GM18867 (cell line): ENCODE data around the gene TGFB1I1.
A peak's percentile ranks its signal among the peaks of the same experiment; 100 is the strongest.
"Not testable (repeated sequence)": the region's sequence is repeated elsewhere in the genome, so short reads cannot be mapped to it uniquely, and the experiment has no call there.

Experiments
- ATAC-seq: cut with Tn5 transposase; IDR thresholded peaks from one replicate; pipeline ENCODE4 v1.9.1; 2021; ENCODE audit warnings: mild to moderate bottlenecking, moderate library complexity; ENCODE audit not compliant: unreplicated experiment

The TGFB1I1 gene

DNA sequence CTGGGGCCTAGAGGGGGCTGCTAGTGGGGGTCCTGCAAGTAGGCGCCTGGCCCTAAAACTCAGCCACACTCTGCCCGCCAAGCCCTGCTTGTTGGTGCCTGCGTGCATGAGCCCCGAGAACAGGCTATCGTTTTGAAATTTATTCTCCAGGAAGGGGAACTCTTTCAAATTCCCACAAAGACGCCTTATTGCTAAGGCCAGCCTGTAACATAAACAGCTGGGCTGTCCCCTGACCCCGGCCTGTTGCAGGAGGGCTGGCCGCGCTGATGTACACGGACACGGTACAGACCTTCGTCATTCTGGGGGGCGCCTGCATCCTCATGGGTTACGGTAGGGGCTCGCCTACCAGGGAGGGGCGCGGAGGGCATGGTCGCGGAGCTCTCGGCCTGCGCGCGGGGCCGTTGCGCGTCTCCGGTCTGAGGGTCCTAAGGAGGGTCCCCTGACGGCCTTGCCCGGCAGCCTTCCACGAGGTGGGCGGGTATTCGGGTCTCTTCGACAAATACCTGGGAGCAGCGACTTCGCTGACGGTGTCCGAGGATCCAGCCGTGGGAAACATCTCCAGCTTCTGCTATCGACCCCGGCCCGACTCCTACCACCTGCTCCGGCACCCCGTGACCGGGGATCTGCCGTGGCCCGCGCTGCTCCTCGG, 15.2 kb downstream of the TGFB1I1 start:
- no peak for ATAC-seq

DNA sequence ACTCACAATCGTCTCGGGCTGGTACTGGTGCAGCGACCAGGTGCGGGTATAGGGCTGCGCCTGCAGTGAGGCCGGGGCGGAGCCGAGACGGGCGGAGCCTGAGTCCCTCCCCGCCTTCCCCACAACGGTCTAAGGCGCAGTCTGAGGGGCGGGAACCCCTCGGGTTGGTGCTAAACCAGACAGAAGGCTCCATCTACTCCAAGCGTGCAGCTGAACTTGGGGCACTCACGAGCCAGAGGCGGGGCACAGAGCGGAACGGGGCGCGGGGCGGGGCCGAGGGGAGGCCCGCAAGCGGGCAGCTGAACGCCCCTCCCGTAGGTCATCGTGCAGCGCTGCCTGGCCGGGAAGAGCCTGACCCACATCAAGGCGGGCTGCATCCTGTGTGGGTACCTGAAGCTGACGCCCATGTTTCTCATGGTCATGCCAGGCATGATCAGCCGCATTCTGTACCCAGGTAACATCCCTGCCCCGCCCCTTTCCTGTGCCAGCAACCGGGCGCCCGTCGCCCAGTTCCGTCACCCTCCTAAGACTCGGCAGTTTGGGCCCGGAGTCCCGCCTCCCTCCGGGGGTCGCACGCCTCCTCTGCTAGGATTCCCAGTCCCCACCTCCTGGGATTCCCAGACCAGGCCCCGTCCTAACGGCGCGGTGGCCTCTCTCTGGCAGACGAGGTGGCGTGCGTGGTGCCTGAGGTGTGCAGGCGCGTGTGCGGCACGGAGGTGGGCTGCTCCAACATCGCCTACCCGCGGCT, 15.9 kb downstream of the TGFB1I1 start:
- ATAC-seq, result peak; percentile 85

DNA sequence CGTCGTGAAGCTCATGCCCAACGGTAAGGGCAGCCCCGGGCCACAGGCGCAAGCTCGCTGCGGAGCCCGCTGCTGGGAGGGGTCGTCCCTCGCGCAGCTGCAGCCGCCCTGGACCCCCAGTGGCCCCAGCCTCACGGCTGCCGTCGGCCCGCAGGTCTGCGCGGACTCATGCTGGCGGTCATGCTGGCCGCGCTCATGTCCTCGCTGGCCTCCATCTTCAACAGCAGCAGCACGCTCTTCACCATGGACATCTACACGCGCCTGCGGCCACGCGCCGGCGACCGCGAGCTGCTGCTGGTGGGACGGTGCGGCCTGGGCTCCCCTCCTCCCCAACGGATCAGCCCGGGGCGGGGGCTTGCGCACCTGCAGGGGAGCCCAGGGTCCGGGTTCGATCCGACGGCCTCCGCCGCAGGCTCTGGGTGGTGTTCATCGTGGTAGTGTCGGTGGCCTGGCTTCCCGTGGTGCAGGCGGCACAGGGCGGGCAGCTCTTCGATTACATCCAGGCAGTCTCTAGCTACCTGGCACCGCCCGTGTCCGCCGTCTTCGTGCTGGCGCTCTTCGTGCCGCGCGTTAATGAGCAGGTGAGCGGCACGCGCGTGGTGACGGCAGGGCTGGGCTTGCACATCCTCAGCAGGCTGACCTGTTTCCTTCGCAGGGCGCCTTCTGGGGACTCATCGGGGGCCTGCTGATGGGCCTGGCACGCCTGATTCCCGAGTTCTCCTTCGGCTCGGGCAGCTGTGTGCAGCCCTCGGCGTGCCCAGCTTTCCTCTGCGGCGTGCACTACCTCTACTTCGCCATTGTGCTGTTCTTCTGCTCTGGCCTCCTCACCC, 16.7 kb downstream of the TGFB1I1 start:
- no peak for ATAC-seq

GRCh38 chr16:31489298-31489564, 17.3 kb downstream of the TGFB1I1 start:
- no peak for ATAC-seq

DNA sequence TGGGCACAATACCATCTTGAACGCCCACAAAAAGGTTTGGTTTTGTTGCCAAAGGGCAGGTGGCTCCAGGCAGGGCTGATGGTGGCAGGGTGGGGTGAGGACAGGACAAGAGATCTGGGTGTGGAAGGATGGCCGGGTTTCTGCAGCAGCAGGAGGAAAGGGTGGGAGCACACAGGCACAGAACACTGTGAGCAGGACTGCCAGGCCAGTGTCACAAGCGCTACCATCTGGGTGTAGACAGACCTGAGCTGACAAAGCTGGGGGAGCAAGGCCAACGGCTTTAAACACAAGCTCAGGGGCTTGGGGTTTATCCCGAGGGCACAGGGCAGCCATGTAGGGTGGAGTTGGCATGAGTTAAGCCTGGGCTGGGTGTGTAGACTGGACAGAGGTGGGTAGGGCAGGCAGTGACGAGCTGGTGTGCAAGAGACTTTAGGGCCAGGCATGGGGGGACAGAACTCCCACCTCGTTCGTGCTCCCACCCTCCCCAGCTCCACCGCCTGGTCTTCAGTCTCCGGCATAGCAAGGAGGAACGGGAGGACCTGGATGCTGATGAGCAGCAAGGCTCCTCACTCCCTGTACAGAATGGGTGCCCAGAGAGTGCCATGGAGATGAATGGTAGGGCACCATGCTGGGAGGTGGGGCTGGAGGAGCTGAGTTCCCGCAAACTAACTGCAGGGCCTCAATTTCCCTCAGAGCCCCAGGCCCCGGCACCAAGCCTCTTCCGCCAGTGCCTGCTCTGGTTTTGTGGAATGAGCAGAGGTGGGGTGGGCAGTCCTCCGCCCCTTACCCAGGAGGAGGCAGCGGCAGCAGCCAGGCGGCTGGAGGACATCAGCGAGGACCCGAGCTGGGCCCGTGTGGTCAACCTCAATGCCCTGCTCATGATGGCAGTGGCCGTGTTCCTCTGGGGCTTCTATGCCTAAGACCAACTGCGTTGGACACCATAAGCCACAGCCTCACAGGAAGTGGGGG, 17.9 kb downstream of the TGFB1I1 start:
- ATAC-seq, result no peak

DNA sequence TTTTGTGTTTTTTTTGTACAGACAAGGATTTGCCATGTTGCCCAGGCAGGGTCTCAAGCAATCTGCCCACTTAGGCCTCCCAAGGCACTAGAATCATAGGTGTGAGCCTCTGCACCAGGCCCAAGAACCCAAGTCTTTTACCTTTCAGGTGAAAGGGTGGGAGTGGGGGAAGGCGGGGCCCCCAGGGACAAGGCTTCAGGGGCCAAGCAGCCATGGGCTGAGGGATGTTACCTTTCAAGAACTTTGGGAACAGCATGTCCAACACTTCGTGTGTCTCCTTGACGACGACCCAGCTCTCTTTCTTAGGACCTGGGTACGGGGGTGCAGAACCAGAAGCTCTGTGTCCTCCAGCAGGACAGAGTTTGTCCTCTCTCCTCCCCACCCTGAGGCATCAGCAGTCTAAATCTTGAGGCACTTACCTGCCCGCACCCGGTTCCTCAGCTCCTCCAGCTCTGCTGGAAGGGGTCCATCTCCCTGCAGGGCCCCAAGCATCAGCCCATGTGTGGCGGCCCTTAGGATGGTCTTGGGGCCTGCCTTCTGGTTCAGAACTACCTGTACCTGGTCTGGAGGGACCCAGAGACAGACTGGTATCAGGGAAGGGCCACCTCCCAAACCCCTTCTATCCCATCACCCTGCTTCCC, 19.9 kb downstream of the TGFB1I1 start:
- no peak for ATAC-seq

DNA sequence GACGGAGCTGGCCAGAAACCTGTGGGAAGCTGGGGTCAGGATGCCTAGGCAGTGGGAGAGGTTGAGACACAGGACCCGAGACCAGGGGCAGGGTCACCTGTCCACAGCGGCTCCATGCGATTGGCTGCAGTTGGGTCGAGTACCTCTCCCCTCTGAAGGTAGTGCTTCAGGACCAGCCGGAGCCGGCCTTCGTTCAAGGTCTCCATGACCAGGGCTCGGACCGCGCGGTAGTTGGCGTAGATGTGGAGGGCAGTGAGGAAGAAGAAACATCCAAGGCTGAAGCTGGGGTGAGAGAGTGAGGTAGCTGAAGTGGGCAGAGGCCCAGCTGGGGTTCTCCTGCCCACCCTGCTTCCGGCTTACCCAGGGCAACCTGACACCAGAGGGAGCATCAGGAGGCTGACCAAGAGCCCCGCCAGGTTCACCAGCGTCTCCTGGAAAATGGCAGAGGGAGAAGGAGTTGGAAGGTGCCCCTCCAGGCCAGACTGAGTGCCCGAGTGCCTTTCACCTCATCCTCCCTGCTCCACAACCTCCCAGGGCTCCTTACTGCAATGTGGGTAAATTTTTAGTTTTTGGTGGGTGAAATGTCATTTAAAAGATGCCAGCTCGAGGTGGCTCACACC, 21.7 kb downstream of the TGFB1I1 start:
- no peak for ATAC-seq

- ATAC-seq, result no peak
Observed at GRCh38 chr16:31496670-31497069, 24.7 kb downstream of the TGFB1I1 start.

DNA sequence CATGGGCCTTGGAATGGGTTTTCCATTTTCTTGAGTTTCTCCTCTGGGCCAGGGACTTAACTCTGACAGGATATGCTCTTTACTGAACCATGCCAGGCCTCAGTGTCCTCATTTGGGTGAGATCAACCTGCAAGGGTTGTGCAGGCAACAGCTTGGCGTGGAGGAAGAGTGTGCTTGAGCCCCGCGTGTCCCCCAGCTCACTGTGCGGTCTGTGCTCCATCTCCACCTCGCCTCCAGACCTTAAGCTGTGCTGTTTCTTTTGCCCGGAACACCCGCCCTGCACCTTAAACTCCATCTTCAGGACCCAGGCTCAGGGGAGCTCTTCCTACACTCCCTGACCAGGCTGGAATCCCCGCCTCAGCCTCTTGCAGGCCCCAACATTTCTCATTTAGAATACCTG, 26.5 kb downstream of the TGFB1I1 start:
- ATAC-seq, result no peak

GRCh38 chr16:31499928-31500327, 28.0 kb downstream of the TGFB1I1 start:
- no peak for ATAC-seq

DNA sequence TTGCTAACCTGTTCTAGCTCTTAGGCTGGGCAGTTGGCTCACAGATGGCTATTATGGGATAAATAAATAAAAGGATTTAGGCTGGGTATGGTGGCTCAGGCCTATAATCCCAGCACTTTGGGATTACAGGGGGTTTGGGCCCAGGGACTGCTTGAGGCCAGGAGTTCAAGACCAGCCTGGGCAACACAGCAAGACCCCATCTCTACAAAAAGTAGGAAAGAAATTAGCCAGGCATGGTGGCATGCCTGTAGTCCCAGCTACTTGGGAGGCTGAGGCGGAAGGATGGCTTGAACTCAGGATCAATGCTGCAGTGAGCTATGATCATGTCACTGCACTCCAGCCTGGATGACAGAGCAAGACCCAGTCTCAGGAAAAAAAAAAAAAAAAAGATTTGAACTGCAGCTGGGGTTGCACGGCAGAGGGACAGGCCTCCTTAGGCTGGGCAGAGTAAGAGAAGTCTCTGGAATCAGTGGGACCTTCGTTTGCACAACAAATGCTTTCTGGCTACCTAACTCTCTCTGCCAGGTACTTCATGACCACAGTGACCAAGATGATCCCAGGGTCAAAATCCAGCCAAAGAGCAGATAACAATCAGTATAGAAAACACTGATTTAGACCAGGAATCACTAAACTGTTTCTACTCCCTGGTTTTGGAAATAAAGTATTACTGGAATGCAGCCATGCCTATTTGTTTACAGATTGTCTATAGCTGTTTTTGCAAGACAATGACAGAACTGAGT, 29.4 kb downstream of the TGFB1I1 start:
- no peak for ATAC-seq

- no peak for ATAC-seq
Observed at GRCh38 chr16:31501966-31502348, 30.0 kb downstream of the TGFB1I1 start.

GRCh38 chr16:31502981-31503380, 31.0 kb downstream of the TGFB1I1 start:
- no peak for ATAC-seq

DNA sequence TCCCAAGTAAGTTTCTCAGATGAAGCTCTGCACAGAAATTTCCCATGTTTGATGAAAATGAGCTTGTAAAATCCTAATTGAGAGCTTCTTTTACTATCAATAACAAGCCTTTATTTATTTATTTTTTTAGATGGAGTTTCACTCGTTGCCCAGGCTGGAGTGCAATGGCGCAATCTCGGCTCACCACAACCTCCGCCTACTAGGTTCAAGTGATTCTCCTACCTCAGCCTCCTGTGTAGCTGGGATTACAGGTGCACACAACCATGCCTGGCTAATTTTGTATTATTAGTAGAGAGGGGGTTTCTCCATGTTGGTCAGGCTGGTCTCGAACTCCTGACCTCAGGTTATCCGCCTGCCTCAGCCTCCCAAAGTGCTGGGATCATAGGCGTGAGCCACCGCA, 31.6 kb downstream of the TGFB1I1 start:
- ATAC-seq, result not testable (repeated sequence)

DNA sequence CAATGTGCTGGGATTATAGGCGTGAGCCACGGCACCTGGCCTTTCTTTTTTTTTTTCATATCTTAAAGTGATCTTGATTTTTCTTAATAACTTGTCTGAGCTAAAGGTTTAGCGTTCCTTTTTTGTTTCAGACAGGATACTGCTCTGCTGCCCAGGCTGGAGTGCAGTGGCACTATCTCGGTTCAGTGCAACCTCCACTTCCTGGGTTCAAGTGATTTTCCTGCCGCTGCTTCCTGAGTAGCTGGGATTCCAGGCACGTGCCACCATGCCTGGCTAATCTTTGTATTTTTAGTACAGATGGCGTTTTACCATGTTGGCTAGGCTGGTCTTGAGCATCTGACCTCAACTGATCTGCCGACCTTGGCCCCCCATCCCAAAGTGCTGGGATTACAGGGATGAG, 32.2 kb downstream of the TGFB1I1 start:
- no peak for ATAC-seq

DNA sequence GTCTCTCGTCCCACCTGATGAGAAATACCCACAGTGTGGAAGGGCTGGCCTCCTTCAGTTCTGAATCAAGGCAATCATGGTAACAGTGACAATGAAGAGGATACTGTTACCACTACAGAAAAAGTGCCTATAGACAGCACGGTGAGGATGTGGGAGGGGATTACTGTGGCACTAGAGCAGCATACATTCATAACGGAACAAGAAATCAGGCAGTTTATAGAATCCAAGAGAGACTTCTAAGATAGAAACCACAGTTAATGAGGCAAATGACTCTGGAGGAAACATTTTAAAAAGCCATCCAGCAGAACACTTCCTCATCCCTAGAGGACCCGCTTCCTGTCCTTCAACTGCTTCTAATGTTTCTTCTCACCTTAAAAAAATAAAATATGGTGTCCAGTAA, 33.5 kb downstream of the TGFB1I1 start:
- ATAC-seq, result no peak

DNA sequence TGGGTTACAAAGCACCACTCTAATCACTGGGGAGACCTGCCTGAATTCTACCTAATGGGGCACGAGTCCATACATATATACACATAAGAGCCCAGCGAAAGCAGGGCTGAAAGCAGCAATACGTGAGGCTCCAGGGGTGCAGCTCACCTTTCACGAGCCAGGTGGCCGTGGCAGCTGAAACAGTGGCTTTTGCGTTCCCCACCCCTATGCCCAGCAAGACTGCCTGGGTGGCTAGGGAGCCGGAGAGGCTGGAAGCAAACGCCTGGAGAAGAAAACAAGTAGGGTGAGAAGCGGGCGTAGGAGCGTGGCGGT, 35.6 kb downstream of the TGFB1I1 start:
- ATAC-seq, result peak; percentile 6

GRCh38 chr16:31507929-31508705, 36.2 kb downstream of the TGFB1I1 start, which contains the start of gene RUSF1:
Gene RUSF1 (minus strand): TSS chr16:31508391. CDS start chr16:31508373, 18 bp downstream.
- ATAC-seq, result peak; percentile 91
